H9 (cell line): ENCODE measurements around the gene FAM20A. TPM values are rescaled to one million over a fixed set of nuclear protein-coding genes. Genes with fewer than 3 reads are reported as not detected.

ENCODE experiments used
- DNase-seq: peaks from one replicate; pipeline ENCODE4 v3.0.0-alpha.2; 2017
- H2AFZ ChIP-seq: one replicate; pipeline ENCODE4 v1.6.1; 2013; ENCODE audit warnings: mild to moderate bottlenecking, low read length, control low read depth, moderate library complexity
- H2AK5ac ChIP-seq: 2 replicates; pipeline ENCODE4 v1.6.1; 2013; ENCODE audit warnings: low read length, control low read depth, mixed read lengths; ENCODE audit not compliant: insufficient read length
- H2BK120ac ChIP-seq: one replicate; pipeline ENCODE4 v1.6.1; 2013; ENCODE audit warnings: low read depth, mild to moderate bottlenecking, low read length, control low read depth, inconsistent platforms; ENCODE audit not compliant: poor library complexity, severe bottlenecking
- H2BK12ac ChIP-seq: 2 replicates; pipeline ENCODE4 v1.6.1; 2013; ENCODE audit warnings: low read length, control low read depth, mixed read lengths, low read depth; ENCODE audit not compliant: insufficient read length
- H2BK15ac ChIP-seq: 2 replicates; pipeline ENCODE4 v1.6.1; 2013; ENCODE audit warnings: low read depth, low read length, control low read depth
- H2BK20ac ChIP-seq: one replicate; pipeline ENCODE4 v1.6.1; 2013; ENCODE audit warnings: low read depth, mild to moderate bottlenecking, low read length, control low read depth, inconsistent platforms; ENCODE audit not compliant: poor library complexity, severe bottlenecking
- H2BK5ac ChIP-seq: 2 replicates; pipeline ENCODE4 v1.6.1; 2013; ENCODE audit warnings: low read length, control low read depth, mixed read lengths; ENCODE audit not compliant: insufficient read length
- H3K14ac ChIP-seq: 2 replicates; pipeline ENCODE4 v1.6.1; 2013; ENCODE audit warnings: low read length, control low read depth; ENCODE audit not compliant: insufficient read depth
- H3K18ac ChIP-seq: 2 replicates; pipeline ENCODE4 v1.6.1; 2013; ENCODE audit warnings: low read depth, mild to moderate bottlenecking, mixed read lengths, low read length, control low read depth; ENCODE audit not compliant: insufficient read length
- H3K23ac ChIP-seq: 2 replicates; pipeline ENCODE4 v1.6.1; 2013; ENCODE audit warnings: low read length, control low read depth, mixed read lengths, low read depth; ENCODE audit not compliant: insufficient read length
- H3K23me2 ChIP-seq: 2 replicates; pipeline ENCODE4 v1.6.1; 2013; ENCODE audit warnings: low read depth, mild to moderate bottlenecking, mixed read lengths, low read length, control low read depth; ENCODE audit not compliant: insufficient read length, poor library complexity, severe bottlenecking
- H3K27ac ChIP-seq: 2 replicates; pipeline ENCODE4 v1.5.1; 2013; ENCODE audit warnings: low read length, control low read depth, mixed read lengths, low read depth; ENCODE audit not compliant: insufficient read length
- H3K27me3 ChIP-seq: 2 replicates; pipeline ENCODE4 v1.6.1; 2013; ENCODE audit warnings: low read length, control low read depth, inconsistent platforms; ENCODE audit not compliant: insufficient read depth
- H3K4ac ChIP-seq: 2 replicates; pipeline ENCODE4 v1.6.1; 2013; ENCODE audit warnings: low read depth, mild to moderate bottlenecking, control low read depth, inconsistent platforms, low read length, moderate library complexity
- H3K4me1 ChIP-seq: 2 replicates; pipeline ENCODE4 v1.6.1; 2013; ENCODE audit warnings: low read length, control low read depth, inconsistent platforms; ENCODE audit not compliant: insufficient read depth
- H3K4me2 ChIP-seq: 2 replicates; pipeline ENCODE4 v1.6.1; 2013; ENCODE audit warnings: low read length, control low read depth, mixed read lengths; ENCODE audit not compliant: insufficient read length, insufficient read depth
- H3K56ac ChIP-seq: 2 replicates; pipeline ENCODE4 v1.6.1; 2013; ENCODE audit warnings: low read depth, mild to moderate bottlenecking, mixed read lengths, low read length, control low read depth; ENCODE audit not compliant: insufficient read length
- H3K79me1 ChIP-seq: 2 replicates; pipeline ENCODE4 v1.6.1; 2013; ENCODE audit warnings: low read depth, mild to moderate bottlenecking, moderate library complexity, low read length, control low read depth, inconsistent platforms; ENCODE audit not compliant: insufficient read depth, poor library complexity, severe bottlenecking
- H3K79me2 ChIP-seq: 2 replicates; pipeline ENCODE4 v1.6.1; 2013; ENCODE audit warnings: low read length, control low read depth, inconsistent platforms; ENCODE audit not compliant: insufficient read depth
- H3K9ac ChIP-seq: 2 replicates; pipeline ENCODE4 v1.6.1; 2013; ENCODE audit warnings: low read length, control low read depth, mixed read lengths; ENCODE audit not compliant: insufficient read length; ENCODE audit errors: extremely low read depth
- H3K9me3 ChIP-seq: one replicate; pipeline ENCODE4 v1.6.1; 2013; ENCODE audit warnings: low read depth, low read length, inconsistent platforms; ENCODE audit not compliant: control insufficient read depth
- H3T11ph ChIP-seq: one replicate; pipeline ENCODE4 v1.6.1; 2013; ENCODE audit warnings: mild to moderate bottlenecking, low read length, control low read depth, inconsistent platforms
- H4K20me1 ChIP-seq: one replicate; pipeline ENCODE4 v1.6.1; 2013; ENCODE audit not compliant: control insufficient read depth, insufficient read length, insufficient read depth
- H4K5ac ChIP-seq: 2 replicates; pipeline ENCODE4 v1.6.1; 2013; ENCODE audit warnings: low read depth, mild to moderate bottlenecking, mixed read lengths, low read length, control low read depth; ENCODE audit not compliant: insufficient read length
- H4K8ac ChIP-seq: replicated peaks from 2 replicates; pipeline ENCODE4 v1.6.1; 2013; ENCODE audit warnings: low read length, control low read depth, mixed read lengths, low read depth; ENCODE audit not compliant: insufficient read length
- H4K91ac ChIP-seq: 2 replicates; pipeline ENCODE4 v1.6.1; 2013; ENCODE audit warnings: low read depth, mild to moderate bottlenecking, moderate library complexity, mixed read lengths, low read length, control low read depth; ENCODE audit not compliant: insufficient read length
- H3K27ac Mint-ChIP-seq, 3 experiments: 2 replicates in 2 of 3; 3 replicates in 1 of 3; pipeline ENCODE4 v1.8.0; 2020 to 2021; ENCODE audit warnings: mixed read lengths in 3 of 3, mild to moderate bottlenecking in 1 of 3, moderate library complexity in 1 of 3
- H3K27me3 Mint-ChIP-seq: 2 replicates; pipeline ENCODE4 v1.8.0; 2021; ENCODE audit warnings: low read depth, mild to moderate bottlenecking, moderate library complexity, mixed read lengths
- H3K36me3 Mint-ChIP-seq, 3 experiments: 2 replicates in 2 of 3; 3 replicates in 1 of 3; pipeline ENCODE4 v1.8.0; 2020 to 2021; ENCODE audit warnings: low read depth in 3 of 3, mixed read lengths in 3 of 3; ENCODE audit not compliant: insufficient read depth in 1 of 3
- H3K4me1 Mint-ChIP-seq, 2 experiments: 2 replicates each; pipeline ENCODE4 v1.8.0; 2020; ENCODE audit warnings: mixed read lengths in 2 of 2
- H3K4me3 Mint-ChIP-seq, 2 experiments: 2 replicates in 1 of 2; 3 replicates in 1 of 2; pipeline ENCODE4 v1.8.0; 2020 to 2021; ENCODE audit warnings: mild to moderate bottlenecking in 2 of 2, mixed read lengths in 2 of 2, moderate library complexity in 1 of 2
- H3K9me3 Mint-ChIP-seq, 2 experiments: 2 replicates in 1 of 2; 3 replicates in 1 of 2; pipeline ENCODE4 v1.8.0; 2020; ENCODE audit warnings: mild to moderate bottlenecking in 2 of 2, mixed read lengths in 2 of 2, moderate library complexity in 1 of 2
- CTCF ChIP-seq: fragments of 200-600 bp; sonication (generic); conservative IDR thresholded peaks from 3 replicates; pipeline ENCODE4 v1.8.0; 2021; ENCODE audit warnings: antibody characterized with exemption, mild to moderate bottlenecking
- WGBS: extraction: QIAGEN DNeasy Blood & Tissue Kit; methylation state at CpG from one replicate; pipeline ENCODE4 v1.1.7; 2013; ENCODE audit warnings: missing lambda C conversion rate, low lambda C conversion rate, mixed read lengths; ENCODE audit not compliant: insufficient read length; ENCODE audit errors: extremely low coverage; 5-methylcytosine and 5-hydroxymethylcytosine counted together
- total RNA-seq: library from RNA; stranded (reverse); gene quantifications from 2 replicates; pipeline ENCODE4 v1.2.1, GENCODE V29; 2021

Gene FAM20A
- total RNA-seq, 1 experiment from 2014 or later, result 34.4 TPM

- no peaks in the 10 kb centered on the region for H3K79me1 ChIP-seq
- no peak overlapping the region for H3K4me2 ChIP-seq
- no peak overlapping the region for H2BK12ac ChIP-seq
- no peaks in the 10 kb centered on the region for H3K4me1 ChIP-seq
- no peak overlapping the region for H3K23ac ChIP-seq
- Mint-ChIP-seq H3K9me3 (peaks cover 5 to 6% of the 10 kb centered on the region in 2 experiments), H3K4me1 (no peaks in the 10 kb centered on the region), H3K27ac (no peak overlapping the region), H3K36me3 (peaks cover 2 to 6% (median 3%) of the 10 kb centered on the region in 3 experiments; a peak in 4 of 7 replicates), H3K4me3 (no peak overlapping the region), H3K27me3 (no peaks in the 10 kb centered on the region; the same call in 1 of the 2 replicates)
- no peak overlapping the region for H4K5ac ChIP-seq
- no peak overlapping the region for H4K8ac ChIP-seq
- no peaks in the 10 kb centered on the region for H3K23me2 ChIP-seq
- no peak overlapping the region for H2AFZ ChIP-seq
- H2BK5ac ChIP-seq, result no peak overlapping the region
- H2AK5ac ChIP-seq, result no peak overlapping the region
- H4K91ac ChIP-seq, result no peak overlapping the region
- H3K56ac ChIP-seq, result no peak overlapping the region
- H3T11ph ChIP-seq, result no peak overlapping the region
- H4K20me1 ChIP-seq, result no peaks in the 10 kb centered on the region
- no peak overlapping the region for H2BK120ac ChIP-seq
- DNase-seq, result no peak
- no peak overlapping the region for H2BK20ac ChIP-seq
- no peak overlapping the region for H3K4ac ChIP-seq
- no peak overlapping the region for H2BK15ac ChIP-seq
- no peak overlapping the region for H3K18ac ChIP-seq
- no peak overlapping the region for H3K14ac ChIP-seq
- H3K79me2 ChIP-seq, result no peaks in the 10 kb centered on the region
- no peak overlapping the region for H3K9ac ChIP-seq
- no peak overlapping the region for H3K27ac ChIP-seq
- TF ChIP-seq CTCF, result no peak
- WGBS, result no CpG with 5 or more reads among the region's 5 CpGs
- H3K27me3 ChIP-seq, result no peaks in the 10 kb centered on the region
- no peaks in the 10 kb centered on the region for H3K9me3 ChIP-seq
These were observed 101.6 kb downstream of the FAM20A start for GRCh38 chr17:68499587-68499986.
